A673 (cell line): ENCODE data around the gene MSS51.

ENCODE experiments used
- CTCF ChIP-seq: fragments of 300-800, 200-600 bp; sonication (generic); conservative IDR thresholded peaks from 2 replicates; pipeline ENCODE4 v1.5.1; 2017; ENCODE audit warnings: low read depth, mild to moderate bottlenecking, antibody characterized with exemption, low read length, moderate library complexity, mixed read lengths
- EZH2 ChIP-seq: fragments of 200-600 bp; sonication (generic); IDR thresholded peaks from 2 replicates; pipeline ENCODE4 v1.6.1; 2017; ENCODE audit warnings: borderline replicate concordance, low read depth, mild to moderate bottlenecking, mixed read lengths, antibody characterized with exemption, low read length; ENCODE audit not compliant: poor library complexity, severe bottlenecking

GRCh38 chr10:73388228-73388627, 45.1 kb downstream of the MSS51 start:
- TF ChIP-seq CTCF (no peak), EZH2 (no peak)
